ENCODE results near the gene KAT2B. TPM values are rescaled to one million over a fixed set of nuclear protein-coding genes. Genes with fewer than 3 reads are reported as not detected.
"Not testable (repeated sequence)": the region's sequence is repeated elsewhere in the genome, so short reads cannot be mapped to it uniquely, and the experiment has no call there.

The KAT2B gene
- polyA plus RNA-seq, 1 experiment: 4.5 TPM

DNA sequence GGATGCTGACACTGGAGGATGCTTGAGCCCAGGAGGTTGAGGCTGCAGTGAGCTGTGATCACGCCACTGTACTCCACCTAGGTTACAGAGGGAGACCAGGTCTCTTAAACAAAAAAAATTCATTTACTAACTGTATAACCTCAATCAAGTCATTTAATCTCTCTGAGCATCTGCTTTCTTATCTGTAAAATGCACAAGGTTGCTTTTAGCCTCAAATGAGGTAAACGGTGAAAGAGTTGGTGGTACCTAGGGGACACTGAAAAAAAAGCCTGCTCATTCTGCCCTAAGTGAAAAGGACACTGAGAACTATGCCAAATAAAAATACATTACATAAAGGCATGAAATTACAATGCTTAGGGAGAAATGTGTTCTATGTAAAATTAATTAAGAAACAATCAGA lies 31.6 kb upstream of the KAT2B start:
- POLR2A ChIA-PET: no interaction called here
- no peak for DNase-seq (ENCODE audit: low read depth)
- H3K4me3 ChIP-seq (ENCODE audit: low read depth, low read length): no peak overlapping the region
- no peaks in the 10 kb centered on the region for H3K27me3 ChIP-seq (ENCODE audit: control insufficient read depth, insufficient read depth, low read length)
- CTCF ChIA-PET: interaction anchor here (0.6 kb wide), 1 partner anchor 17 kb away, joined by 3 read pairs; no protein-coding TSS in a partner anchor
- TF ChIP-seq CTCF (IDR thresholded peaks at IDR 0.05; ENCODE audit: insufficient read depth, low read depth, low read length): no peak
- no peaks in the 10 kb centered on the region for H3K36me3 ChIP-seq (ENCODE audit: control insufficient read depth, insufficient read depth, low read length)

DNA sequence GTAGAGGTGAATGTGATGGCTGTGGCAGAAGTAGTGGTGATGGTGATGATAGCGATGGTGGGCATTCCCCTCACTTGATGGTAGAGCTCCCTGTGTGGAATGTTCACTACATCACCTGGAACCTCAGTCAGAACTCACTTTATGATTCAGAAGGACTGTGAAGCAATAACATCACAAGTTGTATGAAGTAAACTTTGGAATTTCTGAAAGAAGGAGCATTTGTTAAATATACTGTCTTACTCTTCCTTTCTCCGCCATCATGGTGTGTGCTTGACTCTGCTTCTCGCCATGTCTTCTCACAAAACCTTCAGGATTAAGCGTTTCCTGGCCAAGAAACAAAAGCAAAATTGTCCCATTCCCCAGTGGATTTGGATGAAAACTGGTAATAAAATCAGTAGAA lies 28.1 kb upstream of the KAT2B start, which contains the start of gene PP2D1:
Gene PP2D1 (minus strand): TSS at position 101 of the 400 bp plus-strand sequence. CDS start 192 bp downstream, outside the sequence.
- DNase-seq (ENCODE audit: low read depth): no peak
- TF ChIP-seq CTCF (IDR thresholded peaks at IDR 0.05; ENCODE audit: insufficient read depth, low read depth, low read length): no peak
- ChIA-PET CTCF (no interaction called here), POLR2A (no interaction called here)
- H3K4me3 ChIP-seq (ENCODE audit: low read depth, low read length): no peak within 1 kb of the TSS
- no peaks in the 10 kb centered on the region for H3K27me3 ChIP-seq (ENCODE audit: control insufficient read depth, insufficient read depth, low read length)
- H3K36me3 ChIP-seq (ENCODE audit: control insufficient read depth, insufficient read depth, low read length): no peaks in the 10 kb centered on the region

DNA sequence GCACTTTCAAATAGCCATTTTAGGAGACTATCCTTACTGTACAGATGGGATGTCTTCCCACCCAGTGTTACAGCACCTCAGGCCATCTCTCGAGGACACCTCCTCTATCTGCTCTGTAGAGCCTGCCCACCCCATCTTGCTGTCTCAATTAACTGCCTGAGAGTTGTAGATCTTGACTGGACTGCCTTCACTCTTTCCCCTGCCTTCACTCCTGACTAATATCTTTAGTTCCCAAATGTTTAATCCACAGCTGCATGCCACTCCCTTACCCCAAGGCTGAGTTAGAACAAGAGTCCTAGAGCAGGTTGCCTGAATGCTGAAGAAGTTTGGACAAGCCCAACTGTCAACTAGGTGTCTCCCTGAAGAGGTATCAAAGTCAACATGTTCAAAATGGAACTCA lies 26.9 kb upstream of the KAT2B start:
- no peak for TF ChIP-seq CTCF (IDR thresholded peaks at IDR 0.05; ENCODE audit: insufficient read depth, low read depth, low read length)
- no peak for DNase-seq (ENCODE audit: low read depth)
- POLR2A ChIA-PET: no interaction called here

GRCh38 chr3:20015525-20015924 lies 24.7 kb upstream of the KAT2B start:
- Histone ChIP-seq H3K27me3 (ENCODE audit: control insufficient read depth, insufficient read depth, low read length) (no peaks in the 10 kb centered on the region), H3K4me3 (ENCODE audit: low read depth, low read length) (no peak overlapping the region), H3K36me3 (ENCODE audit: control insufficient read depth, insufficient read depth, low read length) (no peaks in the 10 kb centered on the region)
- ChIA-PET CTCF (no interaction called here), POLR2A (no interaction called here)
- TF ChIP-seq CTCF (IDR thresholded peaks at IDR 0.05; ENCODE audit: insufficient read depth, low read depth, low read length): no peak
- DNase-seq (ENCODE audit: low read depth): no peak

More for the DNA sequence above, 26.9 kb upstream of the KAT2B start:
- Histone ChIP-seq H3K4me3 (ENCODE audit: low read depth, low read length) (no peak overlapping the region), H3K27me3 (ENCODE audit: control insufficient read depth, insufficient read depth, low read length) (no peaks in the 10 kb centered on the region), H3K36me3 (ENCODE audit: control insufficient read depth, insufficient read depth, low read length) (no peaks in the 10 kb centered on the region)
- CTCF ChIA-PET: no interaction called here

GRCh38 chr3:20016076-20016475 lies 24.2 kb upstream of the KAT2B start:
- H3K27me3 ChIP-seq (ENCODE audit: control insufficient read depth, insufficient read depth, low read length); DNase-seq (ENCODE audit: low read depth); CTCF ChIA-PET; POLR2A ChIA-PET; H3K4me3 ChIP-seq (ENCODE audit: low read depth, low read length); H3K36me3 ChIP-seq (ENCODE audit: control insufficient read depth, insufficient read depth, low read length): not testable (repeated sequence)

DNA sequence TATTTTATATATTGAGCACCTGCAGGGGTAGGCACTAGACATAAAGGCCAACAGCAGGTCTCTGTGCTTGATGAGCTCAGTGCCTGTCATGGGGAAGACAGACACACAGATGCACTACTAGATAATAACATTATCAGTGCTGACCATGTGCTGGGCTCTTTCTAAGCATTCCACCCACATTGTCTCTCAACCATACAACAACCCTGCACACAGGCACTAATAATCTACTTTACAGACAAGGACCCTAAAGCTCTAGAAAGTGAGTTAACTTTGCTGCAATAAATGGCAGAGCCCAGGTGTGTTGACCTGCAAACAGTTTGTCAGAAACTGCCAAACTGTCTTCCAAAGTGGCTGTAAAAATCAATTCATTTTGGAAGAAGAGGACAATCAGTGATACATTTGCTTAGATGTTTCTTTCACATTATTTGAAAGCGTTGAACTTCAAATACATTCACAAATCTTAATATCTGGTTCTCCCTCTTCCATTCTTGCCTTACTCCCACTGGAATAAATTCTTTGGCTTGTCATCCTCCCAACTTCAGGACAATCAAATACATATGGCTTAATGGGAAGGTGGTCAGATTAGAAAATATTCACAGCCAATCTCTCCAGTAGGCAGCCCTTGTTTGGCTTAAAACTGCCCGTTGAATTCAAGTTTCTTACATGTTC lies 17.2 kb upstream of the KAT2B start:
- TF ChIP-seq CTCF (IDR thresholded peaks at IDR 0.05; ENCODE audit: insufficient read depth, low read depth, low read length): no peak
- CTCF ChIA-PET: interaction anchor here (0.8 kb wide), 1 partner anchor 135 kb away, joined by 3 read pairs; no protein-coding TSS in a partner anchor
- POLR2A ChIA-PET: no interaction called here
- DNase-seq (ENCODE audit: low read depth): no peak
- no peaks in the 10 kb centered on the region for H3K27me3 ChIP-seq (ENCODE audit: control insufficient read depth, insufficient read depth, low read length)
- no peaks in the 10 kb centered on the region for H3K36me3 ChIP-seq (ENCODE audit: control insufficient read depth, insufficient read depth, low read length)
- H3K4me3 ChIP-seq (ENCODE audit: low read depth, low read length): no peak overlapping the region

Data from BJ (cell line).